K562 (cell line): Measurements from ENCODE around the gene FARP2. TPM values are rescaled to one million over a fixed set of nuclear protein-coding genes. Genes with fewer than 3 reads are reported as not detected.

Experiments used
- ATAC-seq: fragments of 200-7000 bp; cut with Tn5 transposase; 3 replicates; pipeline ENCODE4 v1.9.1; 2020; ENCODE audit warnings: moderate library complexity
- BruUV-seq: library from RNA; stranded (reverse); fragments of 400-500 nt; replicated peaks from 2 replicates; lab custom pipeline; 2021; lab: Mats Ljungman, UMichigan
- CTCF ChIA-PET: fragments of 300-600 bp; formaldehyde crosslinking; extraction: SDS; loops from one replicate; lab custom pipeline; 2021; ENCODE audit warnings: low intra/inter-chr PET ratio; lab: Yijun Ruan, JAX
- POLR2A ChIA-PET: fragments of 300-600, 350-650 bp; sonication (Branson Sonifier 250); formaldehyde crosslinking; extraction: SDS; loops from one replicate; lab custom pipeline; 2021; ENCODE audit warnings: antibody characterized with exemption, inconsistent platforms; lab: Yijun Ruan, JAX
- DNase-seq, 4 experiments: peaks; one replicate each; pipeline versions ENCODE4 v3.0.0 to v3.0.0-alpha.2; 2011 to 2018; ENCODE audit warnings: low spot score in 3 of 4, mixed read lengths in 3 of 4; ENCODE audit errors: extremely low read depth in 1 of 4
- FAIRE-seq: peaks from 2 replicates; lab custom pipeline; 2011; peaks lifted over from hg19 to GRCh38; lab: Jason Lieb, UNC
- H2AFZ ChIP-seq: 2 replicates; pipeline ENCODE4 v1.6.0; 2011; ENCODE audit warnings: low read depth, low read length, control low read depth, inconsistent platforms
- H3K27ac ChIP-seq: fragments of 200-600 bp; 3 replicates; pipeline ENCODE4 v1.8.0; 2011; ENCODE audit warnings: low read depth, mild to moderate bottlenecking, control low read depth, inconsistent platforms, low read length, moderate library complexity, mixed read lengths; ENCODE audit errors: extremely low read depth
- H3K27me3 ChIP-seq, 2 experiments: fragments of 300-600 bp in 1 of 2; 2 replicates in 1 of 2; 3 replicates in 1 of 2; pipeline versions ENCODE4 v1.6.0 to v1.8.0; 2011; ENCODE audit warnings: inconsistent platforms in 2 of 2, low read length in 2 of 2, mild to moderate bottlenecking in 1 of 2, mixed read lengths in 1 of 2, moderate library complexity in 1 of 2; ENCODE audit not compliant: control insufficient read depth in 2 of 2, insufficient read depth in 2 of 2
- H3K36me3 ChIP-seq: fragments of 300-600 bp; 3 replicates; pipeline ENCODE4 v1.8.0; 2011; ENCODE audit warnings: mild to moderate bottlenecking, low read length, inconsistent platforms; ENCODE audit not compliant: control insufficient read depth, insufficient read depth
- H3K4me1 ChIP-seq, 2 experiments: fragments of 200-600 bp in 1 of 2; replicated peaks in 1 of 2; 2 replicates in 1 of 2; 3 replicates in 1 of 2; pipeline versions ENCODE4 v1.5.1 to v1.8.0; 2011; ENCODE audit warnings: inconsistent platforms in 2 of 2, low read length in 2 of 2, mild to moderate bottlenecking in 1 of 2, mixed read lengths in 1 of 2, moderate library complexity in 1 of 2; ENCODE audit not compliant: control insufficient read depth in 2 of 2, insufficient read depth in 2 of 2
- H3K4me2 ChIP-seq: 2 replicates; pipeline ENCODE4 v1.6.1; 2011; ENCODE audit warnings: low read length, control low read depth, inconsistent platforms, mixed read lengths; ENCODE audit not compliant: insufficient read depth
- H3K4me3 ChIP-seq: fragments of 200-600 bp; sonication (generic), shearing (Covaris generic); 2 replicates; pipeline ENCODE4 v1.5.1; 2016; ENCODE audit warnings: control low read depth, inconsistent platforms
- H3K79me2 ChIP-seq: fragments of 200-600 bp; 3 replicates; pipeline ENCODE4 v1.8.0; 2011; ENCODE audit warnings: low read length, inconsistent platforms; ENCODE audit not compliant: control insufficient read depth, insufficient read depth
- H3K9ac ChIP-seq, 2 experiments: 2 replicates each; pipeline versions ENCODE4 v1.6.0 to v1.6.1; 2011; ENCODE audit warnings: low read depth in 2 of 2, low read length in 2 of 2, control low read depth in 1 of 2, inconsistent platforms in 1 of 2, mild to moderate bottlenecking in 1 of 2, mixed read lengths in 1 of 2; ENCODE audit not compliant: insufficient read depth in 1 of 2
- H3K9me1 ChIP-seq: one replicate; pipeline ENCODE4 v1.6.0; 2011; ENCODE audit warnings: inconsistent platforms, mild to moderate bottlenecking, low read length, moderate library complexity; ENCODE audit not compliant: control insufficient read depth, insufficient read depth
- H3K9me3 ChIP-seq: replicated peaks from 2 replicates; pipeline ENCODE4 v1.5.1; 2011; ENCODE audit warnings: low read depth, low read length, inconsistent platforms; ENCODE audit not compliant: control insufficient read depth, insufficient read depth
- H4K20me1 ChIP-seq: replicated peaks from 2 replicates; pipeline ENCODE4 v1.6.1; 2011; ENCODE audit warnings: low read length, inconsistent platforms, mixed read lengths; ENCODE audit not compliant: control insufficient read depth, insufficient read depth
- EZH2 ChIP-seq: IDR thresholded peaks from 2 replicates; pipeline ENCODE4 v1.6.1; 2012; ENCODE audit warnings: low read depth, mild to moderate bottlenecking, inconsistent platforms, low read length, borderline replicate concordance
- JUN ChIP-seq, 2 experiments: sonication (generic) in 1 of 2; formaldehyde crosslinking in 1 of 2; IDR thresholded peaks; 2 replicates each; pipeline versions ENCODE4 v1.6.1 to v1.8.0; 2012 to 2022; ENCODE audit warnings: borderline replicate concordance in 2 of 2, mild to moderate bottlenecking in 2 of 2, improper control_type of control experiment in 1 of 2, low read depth in 1 of 2, low read length in 1 of 2, missing genetic modification reagents in 1 of 2
- MYBL2 ChIP-seq, 2 experiments: fragments of 450-650 bp in 1 of 2; sonication (generic) in 1 of 2; formaldehyde crosslinking in 1 of 2; IDR thresholded peaks; 2 replicates each; pipeline versions ENCODE4 v1.6.1 to v1.8.1; 2017 to 2022; ENCODE audit warnings: borderline replicate concordance in 1 of 2, inconsistent platforms in 1 of 2, low read depth in 1 of 2, mild to moderate bottlenecking in 1 of 2, missing genetic modification reagents in 1 of 2, moderate library complexity in 1 of 2
- PHF8 ChIP-seq: fragments of 200-600 bp; sonication (generic); IDR thresholded peaks from 2 replicates; pipeline ENCODE4 v1.6.1; 2012; ENCODE audit warnings: mixed run types, mild to moderate bottlenecking, inconsistent platforms, low read length, moderate library complexity, borderline replicate concordance
- SMARCA5 ChIP-seq: fragments of 450-650 bp; IDR thresholded peaks from 2 replicates; pipeline ENCODE4 v1.6.1; 2016
- ZNF217 ChIP-seq: sonication (generic); formaldehyde crosslinking; IDR thresholded peaks from 2 replicates; pipeline ENCODE4 v1.8.0; 2022; ENCODE audit warnings: mild to moderate bottlenecking, missing genetic modification reagents
- ZNF79 ChIP-seq: fragments of 250-450 bp; sonication (Bioruptor Pico); IDR thresholded peaks from 2 replicates; pipeline ENCODE4 v1.4.0; 2020; ENCODE audit warnings: low read depth, mild to moderate bottlenecking, moderate library complexity
- WGBS: fragments of 100-300 bp; shearing (Covaris generic); methylation state at CpG from one replicate; pipeline ENCODE4 v1.1.6; 2016; ENCODE audit warnings: low coverage, mixed read lengths; ENCODE audit not compliant: insufficient coverage; ENCODE audit errors: missing lambda C conversion rate; 5-methylcytosine and 5-hydroxymethylcytosine counted together
- in situ Hi-C: fragments of 300-500 bp; cut with MboI; formaldehyde crosslinking; loops from 4 replicates; pipeline ENCODE4 v1.15.0; 2018; ENCODE audit warnings: inconsistent platforms, mixed read lengths
- intact Hi-C: fragments of 100-400 bp; cut with micrococcal nuclease; formaldehyde crosslinking; loops from 2 replicates; pipeline ENCODE4 v1.14.2; 2022
- polyA plus RNA-seq, 8 experiments: library from polyadenylated mRNA; depleted of rRNA in 4 of 8; stranded (reverse) in 5 of 8; unstranded in 3 of 8; fragments of >200 nt; fragmentation: Nextera tagmentation in 2 of 8; fragmentation: Illumina TruSeq in 1 of 8; extraction: Ambion mirVana in 2 of 8; extraction: Trizol in 1 of 8; gene quantifications; 2 replicates each; pipeline versions ENCODE4 v1.2.1 to v1.2.3, GENCODE V29; 2011 to 2014; ENCODE audit warnings: inconsistent platforms in 1 of 8, missing spikeins in 1 of 8
- total RNA-seq, 7 experiments: library from RNA; depleted of rRNA in 6 of 7; stranded (reverse); fragments of >200 nt in 6 of 7; fragmentation: Illumina TruSeq in 2 of 7; extraction: Trizol in 2 of 7; gene quantifications; 2 replicates each; pipeline versions ENCODE4 v1.2.1 to v1.2.3, GENCODE V29; 2011 to 2021; ENCODE audit warnings: low replicate concordance in 1 of 7
- TF ChIP-seq, protein P1 (sequence below): sonication (generic); formaldehyde crosslinking; IDR thresholded peaks from 2 replicates; pipeline ENCODE4 v1.8.1; 2023; ENCODE audit warnings: mild to moderate bottlenecking, missing genetic modification reagents

FARP2 gene
- total and polyA plus RNA-seq, 9 of the 15 experiments (the other 6 are each of a cell fraction or from before 2014, with no cell fraction given), result 4.1 to 38.1 (median 21.1) TPM

DNA sequence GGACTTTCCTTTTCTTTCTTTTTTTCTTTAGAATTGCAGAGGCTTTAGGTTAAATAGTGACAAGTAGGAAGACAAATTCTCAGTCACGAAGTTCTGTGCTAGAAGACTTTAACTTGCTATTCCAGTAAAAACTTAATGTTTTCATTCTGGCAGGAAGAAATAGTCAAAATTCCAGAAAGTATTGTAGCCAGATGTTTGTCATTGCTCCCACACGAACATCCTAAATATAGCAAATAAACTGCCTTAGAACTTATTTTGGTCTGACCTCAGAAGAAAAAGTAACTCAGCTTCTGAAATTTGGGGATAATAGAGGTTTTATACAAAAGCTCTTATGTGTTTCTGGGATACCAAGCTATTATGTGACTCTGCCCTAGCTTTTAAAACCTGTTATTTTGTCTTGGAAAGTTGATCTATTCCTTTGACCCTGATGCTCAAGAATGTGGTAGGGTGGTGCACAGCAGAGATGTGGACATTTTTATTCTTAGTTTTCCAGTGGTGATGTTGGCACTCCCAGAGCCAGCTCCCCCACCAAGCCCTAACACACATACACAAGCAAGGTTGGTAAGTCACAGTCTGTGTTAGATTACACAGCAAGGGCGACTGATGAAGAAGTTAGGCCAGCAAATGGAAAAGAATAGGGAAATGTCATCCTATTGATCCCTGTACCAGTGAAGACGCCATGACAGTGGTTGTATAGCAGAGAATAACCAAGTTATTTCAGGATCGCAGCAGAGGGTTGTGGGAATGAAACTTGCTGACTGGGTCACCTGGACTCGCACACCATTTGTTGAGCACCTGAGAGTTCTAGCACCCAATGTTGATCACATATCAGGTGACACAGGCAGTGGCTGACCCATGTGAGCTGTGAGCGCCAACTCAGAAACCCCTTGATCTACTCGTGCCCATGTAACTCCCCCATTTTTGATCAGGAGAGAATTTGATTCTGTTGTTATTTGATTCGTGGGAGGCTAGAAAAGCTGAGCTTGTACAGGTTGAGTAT, 23.7 kb downstream of the FARP2 start:
- H3K9me1 ChIP-seq, result no peaks in the 10 kb centered on the region
- no peak overlapping the region for H3K4me3 ChIP-seq
- H3K4me2 ChIP-seq, result no peak overlapping the region
- FAIRE-seq (no peak), ATAC-seq (no peak), DNase-seq (no peak)
- H4K20me1 ChIP-seq, result no peaks in the 10 kb centered on the region
- H3K27me3 ChIP-seq, result no peaks in the 10 kb centered on the region
- no peak for TF ChIP-seq SMARCA5
- TF ChIP-seq JUN (IDR thresholded peaks at IDR 0.05; ENCODE audit: borderline replicate concordance, low read depth, low read length), result no peak
- no peak for TF ChIP-seq JUN (CRISPR knock-in tag; IDR thresholded peaks at IDR 0.05; ENCODE audit: borderline replicate concordance)
- H3K4me1 ChIP-seq, result no peaks in the 10 kb centered on the region
- intact Hi-C loops, result no loop called here
- 73% methylated on average over 7 of the region's 9 CpGs for WGBS
- ChIA-PET CTCF (no interaction called here), POLR2A (no interaction called here)
- no TSS peak for BruUV-seq
- peaks cover 8% of the 10 kb centered on the region; the same call in 2 of the 3 replicates for H3K36me3 ChIP-seq
- no peak overlapping the region for H2AFZ ChIP-seq
- no peaks in the 10 kb centered on the region; the same call in 2 of the 3 replicates for H3K79me2 ChIP-seq
- in situ Hi-C loops, result no loop called here
- H3K27ac ChIP-seq, result no peak overlapping the region
- H3K9me3 ChIP-seq, result no peaks in the 10 kb centered on the region
- H3K9ac ChIP-seq, result no peak overlapping the region

DNA sequence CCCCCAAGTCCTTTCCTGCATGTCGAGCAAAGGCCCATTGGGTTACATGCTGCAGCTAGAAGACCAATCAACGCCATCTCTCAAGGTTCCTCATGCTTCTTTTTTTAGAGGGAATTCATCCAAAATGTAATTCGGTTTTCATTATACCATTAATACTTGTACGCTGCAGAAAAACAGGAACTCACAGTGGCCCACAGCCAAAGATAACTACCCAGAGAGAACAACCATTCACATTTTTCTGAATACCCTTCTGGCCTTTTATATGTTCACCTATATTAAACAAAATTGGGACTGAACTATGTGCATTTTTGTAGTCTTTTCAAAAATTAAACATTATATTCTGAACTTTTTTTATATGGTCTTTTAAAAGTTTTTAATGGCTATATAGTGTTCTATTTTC, 25.8 kb downstream of the FARP2 start:
- WGBS, result 90% methylated on average over 3 of the region's 4 CpGs
- no peak for ATAC-seq
- Histone ChIP-seq H3K79me2 (peaks cover under 1% of the 10 kb centered on the region; the same call in 1 of the 3 replicates), H3K4me3 (no peak overlapping the region), H3K9me3 (no peaks in the 10 kb centered on the region), H3K4me2 (no peak overlapping the region), H3K4me1 (peaks cover 0 to 6% of the 10 kb centered on the region in 2 experiments; a peak in 2 of 5 replicates), H3K27me3 (no peaks in the 10 kb centered on the region), H2AFZ (no peak overlapping the region), H3K27ac (no peak overlapping the region), H4K20me1 (peaks cover 10% of the 10 kb centered on the region; the same call in 1 of the 2 replicates), H3K9me1 (no peaks in the 10 kb centered on the region), H3K9ac (no peak overlapping the region), H3K36me3 (peaks cover 2% of the 10 kb centered on the region; the same call in 1 of the 3 replicates)
- TF ChIP-seq EZH2 (no peak), MYBL2 (IDR thresholded peaks at IDR 0.05; ENCODE audit: low read depth) (no peak), MYBL2 (CRISPR knock-in tag; IDR thresholded peaks at IDR 0.05; ENCODE audit: borderline replicate concordance) (no peak), PHF8 (no peak), ZNF79 (CRISPR knock-in tag) (no peak), ZNF217 (CRISPR knock-in tag) (no peak)
- TF ChIP-seq, protein P1, sequence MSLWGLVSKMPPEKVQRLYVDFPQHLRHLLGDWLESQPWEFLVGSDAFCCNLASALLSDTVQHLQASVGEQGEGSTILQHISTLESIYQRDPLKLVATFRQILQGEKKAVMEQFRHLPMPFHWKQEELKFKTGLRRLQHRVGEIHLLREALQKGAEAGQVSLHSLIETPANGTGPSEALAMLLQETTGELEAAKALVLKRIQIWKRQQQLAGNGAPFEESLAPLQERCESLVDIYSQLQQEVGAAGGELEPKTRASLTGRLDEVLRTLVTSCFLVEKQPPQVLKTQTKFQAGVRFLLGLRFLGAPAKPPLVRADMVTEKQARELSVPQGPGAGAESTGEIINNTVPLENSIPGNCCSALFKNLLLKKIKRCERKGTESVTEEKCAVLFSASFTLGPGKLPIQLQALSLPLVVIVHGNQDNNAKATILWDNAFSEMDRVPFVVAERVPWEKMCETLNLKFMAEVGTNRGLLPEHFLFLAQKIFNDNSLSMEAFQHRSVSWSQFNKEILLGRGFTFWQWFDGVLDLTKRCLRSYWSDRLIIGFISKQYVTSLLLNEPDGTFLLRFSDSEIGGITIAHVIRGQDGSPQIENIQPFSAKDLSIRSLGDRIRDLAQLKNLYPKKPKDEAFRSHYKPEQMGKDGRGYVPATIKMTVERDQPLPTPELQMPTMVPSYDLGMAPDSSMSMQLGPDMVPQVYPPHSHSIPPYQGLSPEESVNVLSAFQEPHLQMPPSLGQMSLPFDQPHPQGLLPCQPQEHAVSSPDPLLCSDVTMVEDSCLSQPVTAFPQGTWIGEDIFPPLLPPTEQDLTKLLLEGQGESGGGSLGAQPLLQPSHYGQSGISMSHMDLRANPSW (CRISPR knock-in tag), result no peak
- CTCF ChIA-PET, result no interaction called here
- BruUV-seq, result no TSS peak
- POLR2A ChIA-PET, result no interaction called here
- DNase-seq, result no peak
- intact Hi-C loops (no loop called here), in situ Hi-C loops (no loop called here)
- FAIRE-seq, result no peak
